RKO (cell line): ENCODE measurements around the gene CYP39A1.
A peak's percentile ranks its signal among the peaks of the same experiment; 100 is the strongest.

Experiments used
- DNase-seq: peaks from one replicate; pipeline ENCODE4 v3.0.0-alpha.2; 2016; ENCODE audit warnings: low spot score

The CYP39A1 gene, protein sequence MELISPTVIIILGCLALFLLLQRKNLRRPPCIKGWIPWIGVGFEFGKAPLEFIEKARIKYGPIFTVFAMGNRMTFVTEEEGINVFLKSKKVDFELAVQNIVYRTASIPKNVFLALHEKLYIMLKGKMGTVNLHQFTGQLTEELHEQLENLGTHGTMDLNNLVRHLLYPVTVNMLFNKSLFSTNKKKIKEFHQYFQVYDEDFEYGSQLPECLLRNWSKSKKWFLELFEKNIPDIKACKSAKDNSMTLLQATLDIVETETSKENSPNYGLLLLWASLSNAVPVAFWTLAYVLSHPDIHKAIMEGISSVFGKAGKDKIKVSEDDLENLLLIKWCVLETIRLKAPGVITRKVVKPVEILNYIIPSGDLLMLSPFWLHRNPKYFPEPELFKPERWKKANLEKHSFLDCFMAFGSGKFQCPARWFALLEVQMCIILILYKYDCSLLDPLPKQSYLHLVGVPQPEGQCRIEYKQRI

DNA sequence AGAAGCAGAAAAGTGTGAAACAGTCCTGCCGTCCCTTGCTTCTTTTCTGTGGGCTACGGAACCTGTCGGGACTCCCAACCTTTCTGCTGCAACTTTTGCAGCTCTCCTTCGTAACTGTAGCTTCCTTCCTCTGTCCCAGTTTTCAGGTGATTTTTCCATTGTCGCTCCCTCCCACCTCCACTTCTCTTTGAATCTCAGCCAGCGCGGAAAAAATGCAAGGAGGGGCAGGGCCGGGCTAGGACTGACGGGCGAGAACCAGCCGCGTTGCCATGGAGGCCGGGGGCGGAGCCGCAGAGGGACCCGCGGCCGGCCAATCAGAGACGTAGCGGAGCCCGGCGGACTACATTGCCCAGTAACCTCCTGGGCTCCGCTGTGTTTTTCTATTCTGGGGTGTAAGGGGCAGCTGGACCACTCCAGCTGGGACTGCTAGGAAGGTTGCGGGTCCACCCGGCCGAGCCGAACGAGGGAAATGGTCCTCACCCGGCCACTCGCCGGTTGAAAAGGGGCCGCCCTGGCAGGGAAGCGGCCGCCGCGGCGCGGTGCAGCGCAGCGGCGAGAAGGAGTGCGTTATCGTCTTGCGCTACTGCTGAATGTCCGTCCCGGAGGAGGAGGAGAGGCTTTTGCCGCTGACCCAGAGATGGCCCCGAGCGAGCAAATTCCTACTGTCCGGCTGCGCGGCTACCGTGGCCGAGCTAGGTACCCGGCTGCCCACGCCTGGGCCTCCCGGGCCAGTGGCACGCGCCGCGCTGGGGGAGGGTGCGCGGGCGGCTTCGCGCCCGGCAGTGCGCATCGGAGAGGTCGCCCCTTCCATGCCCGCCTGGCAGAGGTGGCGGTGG, at the start of gene CYP39A1, which contains the start of gene SLC25A27:
Gene CYP39A1, minus strand, starts transcription at position 216 of the 836 bp plus-strand sequence. CDS start 236 bp downstream, outside the sequence.
Gene SLC25A27, plus strand, starts transcription at position 373 of the 836 bp plus-strand sequence. Its CDS starts 218 bp downstream, at position 591.
- DNase-seq: peak; percentile 91

DNA sequence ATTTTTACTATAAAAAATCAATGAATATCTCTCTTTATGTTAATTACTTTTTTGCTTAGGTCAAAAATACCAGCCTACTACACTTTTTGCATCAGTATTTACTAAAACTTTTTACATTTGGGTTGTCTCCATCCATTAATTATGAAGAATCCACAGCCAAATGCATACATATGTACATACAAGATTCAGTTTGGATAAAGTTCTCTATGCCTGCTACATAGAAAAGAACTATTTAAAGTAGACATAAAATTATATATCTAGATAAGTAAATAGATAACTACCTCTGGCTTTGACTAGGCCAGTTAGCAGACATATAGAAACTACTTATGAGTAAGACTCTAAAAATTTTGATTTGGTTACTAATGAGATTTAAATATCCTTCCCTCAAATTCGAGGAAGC, 47.4 kb upstream of the CYP39A1 start:
- DNase-seq: no peak

GRCh38 chr6:46690911-46691451, 38.4 kb upstream of the CYP39A1 start:
- no peak for DNase-seq

- no peak for DNase-seq
Observed at GRCh38 chr6:46690141-46690755, 37.6 kb upstream of the CYP39A1 start.

DNA sequence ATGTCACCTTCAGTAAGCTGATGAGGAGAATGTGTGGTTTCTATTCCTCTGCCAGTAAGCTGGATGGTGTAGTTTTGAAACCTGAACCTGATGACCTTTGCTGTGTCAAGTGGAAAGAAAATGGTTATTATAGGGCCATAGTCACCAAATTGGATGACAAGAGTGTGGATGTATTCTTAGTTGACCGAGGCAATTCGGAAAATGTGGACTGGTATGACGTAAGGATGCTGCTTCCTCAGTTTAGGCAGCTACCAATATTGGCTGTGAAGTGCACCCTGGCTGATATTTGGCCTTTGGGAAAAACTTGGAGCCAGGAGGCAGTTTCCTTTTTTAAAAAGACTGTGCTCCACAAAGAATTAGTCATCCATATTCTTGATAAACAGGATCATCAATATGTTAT, 37.0 kb upstream of the CYP39A1 start:
- no peak for DNase-seq

- DNase-seq: no peak
Observed at GRCh38 chr6:46688966-46689335, 36.3 kb upstream of the CYP39A1 start.

- DNase-seq: no peak
Observed at GRCh38 chr6:46688117-46688965, 35.7 kb upstream of the CYP39A1 start.

GRCh38 chr6:46687619-46688097, 35.0 kb upstream of the CYP39A1 start, which contains the start of gene TDRD6:
Gene TDRD6 (plus strand): TSS chr6:46687885. CDS start chr6:46688129, 244 bp downstream.
- no peak for DNase-seq

GRCh38 chr6:46684771-46685170, 32.2 kb upstream of the CYP39A1 start:
- DNase-seq: peak; percentile 31

GRCh38 chr6:46677314-46677654, 24.7 kb upstream of the CYP39A1 start:
- peak; percentile 23 for DNase-seq

DNA sequence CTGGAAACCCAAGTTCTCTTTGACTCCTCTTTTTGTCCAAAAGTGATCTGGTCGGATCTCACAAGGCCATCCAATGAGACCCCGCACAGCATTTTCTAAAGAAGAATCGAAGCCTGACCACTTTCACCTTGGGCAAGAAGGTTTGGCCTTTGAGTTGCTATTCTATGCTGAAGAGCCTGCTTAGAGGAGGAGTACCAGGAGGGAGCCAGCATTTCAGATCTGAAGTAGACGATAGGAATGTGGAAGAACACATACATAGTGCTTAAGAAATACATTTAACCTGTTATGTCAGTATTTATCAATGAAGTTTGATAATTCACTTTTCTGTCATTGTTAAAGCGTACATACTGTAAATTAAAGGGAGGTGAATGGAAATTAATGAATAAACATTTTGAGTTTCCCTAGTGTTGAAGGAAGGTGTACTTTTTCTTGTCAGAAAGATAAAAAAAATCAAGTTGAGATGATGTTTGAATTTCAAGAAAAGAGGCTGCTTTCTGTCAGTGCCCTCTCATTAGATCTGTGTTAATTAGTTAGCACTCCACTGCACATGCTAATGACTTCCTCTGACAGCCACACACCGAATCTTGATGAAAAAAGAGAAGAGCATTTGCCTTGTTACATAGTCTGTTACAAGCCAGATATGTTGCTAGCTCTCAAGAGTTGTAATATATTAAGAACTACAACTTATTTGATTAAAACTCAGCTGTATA, 24.1 kb upstream of the CYP39A1 start:
- DNase-seq: no peak

- DNase-seq: no peak
Observed at GRCh38 chr6:46674410-46674809, 21.8 kb upstream of the CYP39A1 start.

- DNase-seq: no peak
Observed at GRCh38 chr6:46667377-46667776, 14.8 kb upstream of the CYP39A1 start.

DNA sequence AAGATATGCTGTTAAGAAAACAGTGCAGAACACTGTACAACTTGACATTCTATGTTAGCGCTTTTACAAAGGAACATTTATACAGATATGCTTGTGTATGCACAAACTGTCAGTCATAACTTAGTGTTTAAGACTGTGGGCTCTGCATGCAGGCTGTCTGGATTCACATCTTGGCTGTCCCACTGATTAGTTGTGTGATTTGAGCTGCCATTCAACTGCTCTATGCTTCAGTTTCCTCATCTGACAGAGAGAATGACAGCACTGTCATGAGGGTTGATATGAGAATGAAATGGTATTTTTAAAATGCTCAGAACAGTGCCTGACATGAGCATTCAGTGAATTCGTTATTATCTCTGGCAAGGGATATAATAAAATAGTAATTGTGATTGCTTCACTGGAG, 8.9 kb upstream of the CYP39A1 start:
- no peak for DNase-seq

DNA sequence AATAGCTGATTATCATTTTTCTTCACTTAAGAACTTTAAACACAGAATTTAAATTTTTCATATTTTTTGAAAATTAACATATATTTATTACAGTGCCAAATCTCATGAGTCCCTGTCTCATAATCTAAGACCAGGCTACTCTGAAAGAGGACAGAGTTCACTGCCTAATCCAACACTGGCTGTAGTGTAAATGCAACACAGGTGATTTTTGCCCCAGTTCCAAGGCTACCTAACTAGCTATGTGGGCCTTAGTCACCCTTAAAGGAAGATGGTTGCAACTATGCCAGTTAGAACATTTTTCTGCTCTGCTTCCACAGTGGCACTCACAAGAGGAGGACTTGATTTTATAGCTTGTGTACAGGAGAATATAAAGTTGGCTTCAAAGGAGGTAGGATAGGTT, 5.0 kb upstream of the CYP39A1 start:
- DNase-seq: no peak

GRCh38 chr6:46655803-46656202, 3.2 kb upstream of the CYP39A1 start:
- no peak for DNase-seq

- peak; percentile 32 for DNase-seq
Observed at GRCh38 chr6:46653439-46654195, 999 bp upstream of the CYP39A1 start.

DNA sequence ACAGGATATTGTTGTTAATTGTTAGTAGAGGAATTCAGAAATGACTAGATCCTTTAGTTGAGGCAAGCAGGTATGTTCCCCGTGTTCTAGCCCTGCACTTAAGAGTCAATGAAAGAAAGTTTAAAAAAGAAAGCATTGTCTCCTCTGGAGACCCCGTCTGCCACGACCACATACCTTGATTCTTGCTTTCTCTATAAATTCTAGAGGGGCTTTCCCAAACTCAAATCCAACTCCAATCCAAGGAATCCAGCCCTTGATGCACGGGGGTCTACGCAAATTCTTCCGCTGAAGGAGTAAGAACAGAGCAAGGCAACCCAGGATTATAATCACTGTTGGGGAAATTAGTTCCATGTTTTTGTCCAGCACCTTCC, 401 bp downstream of the CYP39A1 start:
- DNase-seq: no peak

- DNase-seq: peak; percentile 55
Observed at GRCh38 chr6:46651816-46652215, 802 bp downstream of the CYP39A1 start.

GRCh38 chr6:46651006-46651405, 1.6 kb downstream of the CYP39A1 start:
- DNase-seq: no peak
